ENCODE measurements around the gene SOX10. TPM values are rescaled to one million over a fixed set of nuclear protein-coding genes. Genes with fewer than 3 reads are reported as not detected.

Gene SOX10
- total RNA-seq, 1 donor from 2014 or later: 0.34 TPM

DNA sequence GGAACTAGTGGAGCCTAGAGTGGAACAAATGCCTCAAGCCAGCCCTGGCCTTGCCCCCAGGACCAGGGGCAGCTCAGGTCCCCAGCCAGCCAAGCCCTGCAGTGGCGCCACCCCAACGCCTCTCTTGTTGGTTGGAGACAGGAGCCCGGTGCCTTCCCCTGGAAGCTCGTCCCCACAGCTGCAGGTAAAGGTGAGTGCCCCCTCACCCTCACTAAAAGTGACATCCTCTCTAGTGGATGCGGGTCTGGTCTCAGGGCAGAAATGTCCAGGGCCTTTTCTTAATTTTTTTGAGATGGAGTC is 56.8 kb downstream of the SOX10 start:
- no peak for DNase-seq (ENCODE audit: low read depth)
- no peak for TF ChIP-seq EZH2 (IDR thresholded peaks at IDR 0.05; ENCODE audit: insufficient read depth, low read length)
- TF ChIP-seq, protein P1, sequence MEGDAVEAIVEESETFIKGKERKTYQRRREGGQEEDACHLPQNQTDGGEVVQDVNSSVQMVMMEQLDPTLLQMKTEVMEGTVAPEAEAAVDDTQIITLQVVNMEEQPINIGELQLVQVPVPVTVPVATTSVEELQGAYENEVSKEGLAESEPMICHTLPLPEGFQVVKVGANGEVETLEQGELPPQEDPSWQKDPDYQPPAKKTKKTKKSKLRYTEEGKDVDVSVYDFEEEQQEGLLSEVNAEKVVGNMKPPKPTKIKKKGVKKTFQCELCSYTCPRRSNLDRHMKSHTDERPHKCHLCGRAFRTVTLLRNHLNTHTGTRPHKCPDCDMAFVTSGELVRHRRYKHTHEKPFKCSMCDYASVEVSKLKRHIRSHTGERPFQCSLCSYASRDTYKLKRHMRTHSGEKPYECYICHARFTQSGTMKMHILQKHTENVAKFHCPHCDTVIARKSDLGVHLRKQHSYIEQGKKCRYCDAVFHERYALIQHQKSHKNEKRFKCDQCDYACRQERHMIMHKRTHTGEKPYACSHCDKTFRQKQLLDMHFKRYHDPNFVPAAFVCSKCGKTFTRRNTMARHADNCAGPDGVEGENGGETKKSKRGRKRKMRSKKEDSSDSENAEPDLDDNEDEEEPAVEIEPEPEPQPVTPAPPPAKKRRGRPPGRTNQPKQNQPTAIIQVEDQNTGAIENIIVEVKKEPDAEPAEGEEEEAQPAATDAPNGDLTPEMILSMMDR (IDR thresholded peaks at IDR 0.05; ENCODE audit: insufficient read depth, low read depth, low read length): no peak
- no peaks in the 10 kb centered on the region for H3K27me3 Mint-ChIP-seq (ENCODE audit: low read depth, unreplicated experiment)
- no peak overlapping the region for H3K4me2 ChIP-seq (ENCODE audit: low read length)
- no peak overlapping the region for H3K27ac Mint-ChIP-seq (ENCODE audit: unreplicated experiment)
- no peak overlapping the region for H3K27ac ChIP-seq (ENCODE audit: low read depth, low read length)
- peaks cover 6% of the 10 kb centered on the region for H3K4me1 ChIP-seq (ENCODE audit: insufficient read depth, low read length)
- no peak overlapping the region for H3K4me3 ChIP-seq (ENCODE audit: insufficient read depth, low read depth, low read length)
- H3K36me3 Mint-ChIP-seq (ENCODE audit: low read depth, unreplicated experiment): peaks cover 13% of the 10 kb centered on the region
- H3K9me3 Mint-ChIP-seq (ENCODE audit: unreplicated experiment): no peaks in the 10 kb centered on the region
- H3K4me1 Mint-ChIP-seq (ENCODE audit: low read depth, unreplicated experiment): peaks cover 14% of the 10 kb centered on the region
- H3K9ac ChIP-seq (ENCODE audit: low read length): no peak overlapping the region
- H3K36me3 ChIP-seq (ENCODE audit: insufficient read depth, low read length): peaks cover 17% of the 10 kb centered on the region
- H3K27me3 ChIP-seq (ENCODE audit: insufficient read depth, low read length): no peaks in the 10 kb centered on the region
- no peak for FAIRE-seq
- peaks cover 13% of the 10 kb centered on the region for H3K79me2 ChIP-seq (ENCODE audit: insufficient read depth, low read length)
- H4K20me1 ChIP-seq (ENCODE audit: insufficient read depth, low read length): peaks cover 65% of the 10 kb centered on the region
- H3K9me3 ChIP-seq (ENCODE audit: insufficient read depth, low read depth, low read length): no peaks in the 10 kb centered on the region
- no peak overlapping the region for H3K4me3 Mint-ChIP-seq (ENCODE audit: unreplicated experiment)
- no peak overlapping the region for H2AFZ ChIP-seq (ENCODE audit: low read depth, low read length)

DNA sequence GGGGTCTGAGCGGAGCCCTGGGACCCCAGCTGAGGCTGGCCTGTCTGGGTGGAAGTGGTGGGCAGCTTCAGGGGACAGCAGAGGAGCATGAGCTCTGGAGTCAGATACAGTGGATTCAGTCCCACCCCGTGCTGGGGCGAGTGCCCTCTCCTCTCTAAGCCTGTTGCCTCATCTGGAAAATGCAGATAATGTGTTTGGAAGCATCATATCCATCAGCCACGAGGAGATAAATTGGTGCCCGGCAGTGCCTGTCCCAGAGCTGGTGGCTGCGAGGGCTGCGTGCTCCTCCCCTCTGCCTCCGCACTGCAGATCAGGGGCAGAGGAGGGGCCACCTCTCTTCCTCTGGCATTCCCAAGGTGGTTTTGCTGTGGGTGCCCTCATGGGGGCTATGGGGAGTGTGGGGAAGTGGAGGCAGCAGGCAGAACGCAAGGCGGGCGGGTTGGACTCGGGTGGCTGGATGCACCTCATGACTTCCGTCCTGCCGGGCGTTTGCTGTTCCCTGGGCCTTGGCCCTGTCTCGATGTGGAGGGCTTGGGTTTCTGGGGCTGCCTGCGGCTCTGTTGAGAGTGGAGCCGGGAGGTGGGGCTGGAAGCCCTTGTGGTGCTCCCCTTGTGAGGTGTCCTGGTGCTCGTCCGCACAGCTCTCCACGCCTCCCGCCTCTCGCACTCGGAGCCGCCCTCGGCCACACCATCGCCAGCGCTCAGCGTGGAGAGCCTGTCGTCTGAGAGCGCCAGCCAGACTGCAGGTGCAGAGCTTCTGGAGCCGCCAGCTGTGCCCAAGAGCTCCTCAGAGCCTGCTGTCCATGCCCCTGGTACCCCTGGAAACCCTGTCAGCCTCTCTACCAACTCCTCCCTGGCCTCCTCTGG is 57.4 kb downstream of the SOX10 start:
- no peak overlapping the region for H3K4me2 ChIP-seq (ENCODE audit: low read length)
- no peak overlapping the region for H2AFZ ChIP-seq (ENCODE audit: low read depth, low read length)
- H3K27ac ChIP-seq (ENCODE audit: low read depth, low read length): no peak overlapping the region
- peaks cover 6% of the 10 kb centered on the region for H3K4me1 ChIP-seq (ENCODE audit: insufficient read depth, low read length)
- Mint-ChIP-seq H3K27me3 (ENCODE audit: low read depth, unreplicated experiment) (no peaks in the 10 kb centered on the region), H3K36me3 (ENCODE audit: low read depth, unreplicated experiment) (peaks cover 13% of the 10 kb centered on the region), H3K27ac (ENCODE audit: unreplicated experiment) (no peak overlapping the region), H3K4me3 (ENCODE audit: unreplicated experiment) (no peak overlapping the region), H3K9me3 (ENCODE audit: unreplicated experiment) (no peaks in the 10 kb centered on the region), H3K4me1 (ENCODE audit: low read depth, unreplicated experiment) (peaks cover 13% of the 10 kb centered on the region)
- no peak overlapping the region for H3K4me3 ChIP-seq (ENCODE audit: insufficient read depth, low read depth, low read length)
- peaks cover 13% of the 10 kb centered on the region for H3K79me2 ChIP-seq (ENCODE audit: insufficient read depth, low read length)
- FAIRE-seq: no peak
- H3K9me3 ChIP-seq (ENCODE audit: insufficient read depth, low read depth, low read length): no peaks in the 10 kb centered on the region
- H3K9ac ChIP-seq (ENCODE audit: low read length): no peak overlapping the region
- TF ChIP-seq, protein P1 (IDR thresholded peaks at IDR 0.05; ENCODE audit: insufficient read depth, low read depth, low read length): no peak
- no peak for TF ChIP-seq EZH2 (IDR thresholded peaks at IDR 0.05; ENCODE audit: insufficient read depth, low read length)
- peaks cover 15% of the 10 kb centered on the region for H3K36me3 ChIP-seq (ENCODE audit: insufficient read depth, low read length)
- no peaks in the 10 kb centered on the region for H3K27me3 ChIP-seq (ENCODE audit: insufficient read depth, low read length)
- peaks cover 59% of the 10 kb centered on the region for H4K20me1 ChIP-seq (ENCODE audit: insufficient read depth, low read length)
- DNase-seq (ENCODE audit: low read depth): no peak

DNA sequence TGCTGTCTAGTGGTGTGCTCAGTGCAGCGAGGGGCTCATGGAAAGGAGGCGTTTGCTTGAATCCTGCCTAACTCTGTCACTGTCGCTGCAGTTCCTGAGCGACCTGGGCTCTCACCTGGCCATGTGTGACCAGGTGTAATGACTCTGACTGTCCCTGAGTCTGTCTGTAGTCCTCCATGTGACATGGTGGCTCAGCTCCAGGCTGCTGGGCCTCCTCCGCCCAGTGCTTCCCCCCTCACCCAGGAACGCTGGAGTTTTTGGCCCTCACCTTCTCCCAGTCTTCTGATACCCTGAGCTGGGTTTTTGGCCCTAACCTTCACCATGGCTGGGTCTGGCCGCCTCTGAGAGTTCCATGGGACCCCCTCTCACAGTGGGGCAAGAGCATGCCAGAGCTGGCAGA is 58.0 kb downstream of the SOX10 start:
- H3K9me3 Mint-ChIP-seq (ENCODE audit: unreplicated experiment): no peaks in the 10 kb centered on the region
- no peaks in the 10 kb centered on the region for H3K9me3 ChIP-seq (ENCODE audit: insufficient read depth, low read depth, low read length)
- peaks cover 58% of the 10 kb centered on the region for H4K20me1 ChIP-seq (ENCODE audit: insufficient read depth, low read length)
- H3K4me1 Mint-ChIP-seq (ENCODE audit: low read depth, unreplicated experiment): peaks cover 8% of the 10 kb centered on the region
- H3K4me3 ChIP-seq (ENCODE audit: insufficient read depth, low read depth, low read length): no peak overlapping the region
- H3K27ac Mint-ChIP-seq (ENCODE audit: unreplicated experiment): no peak overlapping the region
- H3K27me3 Mint-ChIP-seq (ENCODE audit: low read depth, unreplicated experiment): no peaks in the 10 kb centered on the region
- H3K4me1 ChIP-seq (ENCODE audit: insufficient read depth, low read length): peaks cover 6% of the 10 kb centered on the region
- FAIRE-seq (no peak), DNase-seq (ENCODE audit: low read depth) (no peak)
- TF ChIP-seq EZH2 (IDR thresholded peaks at IDR 0.05; ENCODE audit: insufficient read depth, low read length): no peak
- TF ChIP-seq, protein P1 (IDR thresholded peaks at IDR 0.05; ENCODE audit: insufficient read depth, low read depth, low read length): no peak
- peaks cover 13% of the 10 kb centered on the region for H3K79me2 ChIP-seq (ENCODE audit: insufficient read depth, low read length)
- peaks cover 9% of the 10 kb centered on the region for H3K36me3 ChIP-seq (ENCODE audit: insufficient read depth, low read length)
- H3K9ac ChIP-seq (ENCODE audit: low read length): no peak overlapping the region
- H3K4me3 Mint-ChIP-seq (ENCODE audit: unreplicated experiment): no peak overlapping the region
- no peak overlapping the region for H2AFZ ChIP-seq (ENCODE audit: low read depth, low read length)
- H3K4me2 ChIP-seq (ENCODE audit: low read length): no peak overlapping the region
- peaks cover 7% of the 10 kb centered on the region for H3K36me3 Mint-ChIP-seq (ENCODE audit: low read depth, unreplicated experiment)
- H3K27me3 ChIP-seq (ENCODE audit: insufficient read depth, low read length): no peaks in the 10 kb centered on the region
- H3K27ac ChIP-seq (ENCODE audit: low read depth, low read length): no peak overlapping the region

Data from astrocyte (in vitro differentiated cells and primary cell).